NT2/D1 (cell line): ENCODE measurements around the gene CDC42EP4.

Experiments used
- SUZ12 ChIP-seq: IDR thresholded peaks from 2 replicates; pipeline ENCODE4 v1.6.1; 2011; ENCODE audit not compliant: insufficient read length, insufficient read depth; ENCODE audit errors: extremely low read depth
- YY1 ChIP-seq: IDR thresholded peaks from 2 replicates; pipeline ENCODE4 v1.6.1; 2011; ENCODE audit not compliant: insufficient read length, insufficient read depth
- ZNF274 ChIP-seq: IDR thresholded peaks from 2 replicates; pipeline ENCODE4 v1.6.1; 2011; ENCODE audit warnings: mild to moderate bottlenecking, low read depth, low read length

DNA sequence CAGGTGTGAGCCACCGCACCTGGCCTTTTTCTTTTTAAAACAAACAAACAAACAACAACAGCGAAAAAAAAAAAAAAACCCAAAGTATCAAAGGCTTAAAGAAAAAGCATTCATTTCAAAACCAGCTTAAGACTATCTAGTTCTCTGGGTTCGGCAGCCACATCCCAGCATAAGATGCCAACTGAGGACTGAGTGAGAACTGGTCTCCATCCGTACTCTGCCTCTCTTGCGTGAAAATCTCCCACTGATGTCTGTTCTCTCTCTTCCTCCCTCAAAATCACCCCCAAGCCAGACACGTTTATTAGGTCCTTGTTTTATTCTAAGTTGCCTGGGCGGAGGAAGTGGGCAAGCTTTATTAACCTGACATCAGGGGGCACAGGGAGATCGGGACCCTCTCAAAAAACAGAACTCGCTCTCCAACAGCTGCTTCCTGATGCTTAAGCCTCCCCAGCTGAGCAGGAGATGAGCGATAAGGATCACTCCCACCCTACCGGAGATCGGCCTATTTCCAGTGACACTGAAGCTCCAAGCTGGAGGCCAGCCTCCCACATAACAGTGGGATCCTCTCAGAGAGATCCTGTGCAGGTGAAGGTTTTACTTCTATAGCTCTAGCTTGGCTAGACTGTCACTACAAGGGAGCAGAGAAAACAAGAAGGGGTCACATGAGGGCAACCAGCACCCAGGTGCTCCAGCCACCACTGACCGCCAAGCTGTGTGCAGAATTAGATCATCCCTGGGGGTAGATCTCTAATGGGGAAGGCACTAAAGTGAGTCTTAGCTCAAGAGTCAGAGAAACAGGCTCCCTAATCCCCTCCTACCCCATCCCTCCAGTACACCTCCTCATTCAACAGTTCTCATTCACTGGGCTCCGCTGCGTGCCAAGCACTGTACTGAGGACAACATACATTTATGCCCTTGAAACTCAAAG, 13.6 kb downstream of the CDC42EP4 start:
- no peak for TF ChIP-seq YY1
- no peak for TF ChIP-seq ZNF274
- no peak for TF ChIP-seq SUZ12
